Inflammatory macrophage treated with lipopolysaccharide for 4 hours (primary cell): ENCODE data around the gene ZNF710.
A peak's percentile ranks its signal among the peaks of the same experiment; 100 is the strongest.
"Not testable (repeated sequence)": the region's sequence is repeated elsewhere in the genome, so short reads cannot be mapped to it uniquely, and the experiment has no call there.

Experiments used
- DNase-seq: peaks from one replicate; pipeline ENCODE4 v3.0.0-alpha.2; 2020

The ZNF710 gene

GRCh38 chr15:90001062-90001682, at the start of gene ZNF710:
TSS of gene ZNF710 (plus strand) at chr15:90001324. CDS start at chr15:90067138, 65,814 bp downstream.
- DNase-seq = peak; percentile 54

- no peak for DNase-seq
These were observed 46.6 kb upstream of the ZNF710 start for GRCh38 chr15:89954541-89954940.

GRCh38 chr15:89955449-89955998, 45.6 kb upstream of the ZNF710 start:
- not testable (repeated sequence) for DNase-seq

- DNase-seq = no peak
These were observed 42.9 kb upstream of the ZNF710 start for GRCh38 chr15:89958107-89958805.

GRCh38 chr15:89963301-89964231, 37.6 kb upstream of the ZNF710 start:
- peak; percentile 79 for DNase-seq

- DNase-seq = no peak
These were observed 36.7 kb upstream of the ZNF710 start for GRCh38 chr15:89964232-89964954.

GRCh38 chr15:89967881-89968280, 33.2 kb upstream of the ZNF710 start:
- DNase-seq = peak; percentile 37

- no peak for DNase-seq
These were observed 29.5 kb upstream of the ZNF710 start for GRCh38 chr15:89971592-89971997.

GRCh38 chr15:89972085-89972484, 29.0 kb upstream of the ZNF710 start:
- peak; percentile 23 for DNase-seq

- DNase-seq = peak; percentile 64
These were observed 25.5 kb upstream of the ZNF710 start for GRCh38 chr15:89975482-89976245.

- DNase-seq = peak; percentile 68
These were observed 24.9 kb upstream of the ZNF710 start for GRCh38 chr15:89976246-89976600.

GRCh38 chr15:89977836-89978235, 23.3 kb upstream of the ZNF710 start:
- not testable (repeated sequence) for DNase-seq

- DNase-seq = no peak
These were observed 22.2 kb upstream of the ZNF710 start for GRCh38 chr15:89978914-89979313.

GRCh38 chr15:89980896-89981295, 20.2 kb upstream of the ZNF710 start:
- peak; percentile 76 for DNase-seq

- no peak for DNase-seq
These were observed 18.6 kb upstream of the ZNF710 start for GRCh38 chr15:89982315-89983055.

- DNase-seq = no peak
These were observed 17.1 kb upstream of the ZNF710 start for GRCh38 chr15:89984001-89984400.

- DNase-seq = no peak
These were observed 16.6 kb upstream of the ZNF710 start for GRCh38 chr15:89984421-89985010.

GRCh38 chr15:89985111-89985510, 16.0 kb upstream of the ZNF710 start:
- DNase-seq = no peak

GRCh38 chr15:89991312-89991711, 9.8 kb upstream of the ZNF710 start:
- no peak for DNase-seq

GRCh38 chr15:89993349-89993748, 7.8 kb upstream of the ZNF710 start:
- peak; percentile 81 for DNase-seq

GRCh38 chr15:89997079-89997478, 4.0 kb upstream of the ZNF710 start:
- no peak for DNase-seq
